ENCODE measurements around the gene TSPAN13.

Gene TSPAN13

DNA sequence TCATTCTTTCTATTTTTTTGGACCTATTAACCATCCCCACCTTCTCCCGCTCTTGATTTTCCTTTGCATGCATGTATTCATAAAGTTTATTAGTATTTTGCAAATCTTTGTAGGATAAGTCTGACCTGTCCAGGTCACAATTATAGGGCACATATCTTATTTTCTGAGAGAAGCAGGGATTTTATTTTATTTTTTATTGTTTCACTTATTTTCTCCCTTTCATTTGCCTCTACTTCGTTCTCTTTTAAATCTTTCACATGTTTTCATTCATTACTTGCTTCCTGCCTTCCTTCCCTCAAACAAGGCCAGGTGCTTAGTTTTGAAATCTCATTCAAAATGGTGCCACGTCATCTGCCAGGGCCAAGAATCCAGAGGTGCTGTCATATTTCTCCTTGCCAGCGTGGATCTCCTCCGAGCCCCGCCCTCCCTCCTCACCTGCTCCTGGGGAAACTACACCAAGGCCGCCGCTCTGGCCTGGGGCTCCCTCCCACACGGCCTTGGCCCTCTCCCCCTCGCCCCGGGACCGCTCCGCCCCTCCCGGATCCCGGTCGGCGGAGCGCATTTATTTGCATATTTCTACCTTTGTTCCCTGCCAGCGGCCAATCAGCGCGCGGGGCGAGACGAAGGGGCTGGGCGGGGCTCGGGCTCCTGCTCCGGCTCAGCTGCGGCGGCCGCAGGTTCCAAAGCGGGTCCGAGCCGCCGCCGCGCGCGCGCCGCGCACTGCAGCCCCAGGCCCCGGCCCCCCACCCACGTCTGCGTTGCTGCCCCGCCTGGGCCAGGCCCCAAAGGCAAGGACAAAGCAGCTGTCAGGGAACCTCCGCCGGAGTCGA, at the start of gene TSPAN13:
TSPAN13 (plus strand) TSS at position 654 of the 830 bp plus-strand sequence. CDS start 213 bp downstream, outside the sequence.
- peak; percentile 89 to 92 for ATAC-seq (replicated peaks)
- H3K27ac Mint-ChIP-seq = peak within 1 kb of the TSS; percentile 93
- peak within 1 kb of the TSS; percentile 92 to 98 for H3K4me3 Mint-ChIP-seq
- no peaks in the 10 kb centered on the region for H3K27me3 Mint-ChIP-seq
- peaks cover 26 to 33% of the 10 kb centered on the region in 2 donors for H3K4me1 Mint-ChIP-seq
- DNase-seq = peak; percentile 81
- peaks cover 0 to 4% of the 10 kb centered on the region in 2 donors for H3K36me3 Mint-ChIP-seq
- H3K9me3 Mint-ChIP-seq = no peaks in the 10 kb centered on the region

DNA sequence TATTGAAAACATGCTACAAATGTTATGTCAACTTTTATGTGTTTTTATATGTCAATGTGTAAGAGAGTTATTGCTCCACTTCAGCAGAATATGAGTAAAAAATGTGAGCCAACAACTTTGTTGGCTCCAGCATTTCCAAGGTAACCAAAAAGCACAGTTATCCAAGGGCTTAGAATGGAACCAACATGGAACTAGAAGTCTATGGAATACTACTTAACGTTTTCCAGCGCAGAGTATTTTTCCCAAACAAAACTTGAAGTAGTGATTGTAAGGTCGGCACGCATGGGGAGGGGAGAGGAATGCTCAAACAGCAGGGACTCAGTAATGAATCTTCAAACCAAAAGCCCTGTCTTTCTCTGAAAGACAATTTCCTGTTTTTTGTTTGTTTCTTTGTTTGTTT, 45.0 kb upstream of the TSPAN13 start:
- Mint-ChIP-seq H3K9me3 (no peaks in the 10 kb centered on the region), H3K27me3 (no peaks in the 10 kb centered on the region), H3K4me1 (peaks cover 0 to 6% of the 10 kb centered on the region in 2 donors), H3K27ac (no peak overlapping the region), H3K4me3 (no peak overlapping the region), H3K36me3 (peaks cover 28 to 52% of the 10 kb centered on the region in 2 donors)
- no peak for ATAC-seq (replicated peaks)
- DNase-seq = no peak

DNA sequence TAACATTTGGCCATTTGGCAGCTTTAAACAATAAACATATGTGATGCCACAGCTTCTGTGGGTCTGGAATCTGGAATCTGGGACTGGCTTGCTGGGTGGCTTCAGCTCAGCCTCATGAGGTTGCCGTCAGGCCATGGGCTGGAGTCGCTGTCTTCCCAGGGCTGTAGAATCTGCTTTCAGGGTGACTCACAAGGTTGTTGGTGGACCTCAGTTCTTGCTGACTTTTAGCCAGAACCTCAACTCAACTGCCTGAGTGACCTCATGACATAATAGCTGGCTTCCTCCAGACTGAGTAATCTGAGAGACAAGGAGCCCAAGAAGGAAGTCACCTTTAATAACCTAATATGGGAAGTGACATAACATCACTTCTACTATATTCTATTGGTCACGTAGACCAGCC, 44.6 kb upstream of the TSPAN13 start:
- DNase-seq (no peak), ATAC-seq (replicated peaks) (peak; percentile 10 to 41)
- Mint-ChIP-seq H3K36me3 (peaks cover 26 to 48% of the 10 kb centered on the region in 2 donors), H3K27me3 (no peaks in the 10 kb centered on the region), H3K4me3 (no peak overlapping the region), H3K27ac (no peak overlapping the region), H3K9me3 (no peaks in the 10 kb centered on the region), H3K4me1 (peaks cover 0 to 6% of the 10 kb centered on the region in 2 donors)

DNA sequence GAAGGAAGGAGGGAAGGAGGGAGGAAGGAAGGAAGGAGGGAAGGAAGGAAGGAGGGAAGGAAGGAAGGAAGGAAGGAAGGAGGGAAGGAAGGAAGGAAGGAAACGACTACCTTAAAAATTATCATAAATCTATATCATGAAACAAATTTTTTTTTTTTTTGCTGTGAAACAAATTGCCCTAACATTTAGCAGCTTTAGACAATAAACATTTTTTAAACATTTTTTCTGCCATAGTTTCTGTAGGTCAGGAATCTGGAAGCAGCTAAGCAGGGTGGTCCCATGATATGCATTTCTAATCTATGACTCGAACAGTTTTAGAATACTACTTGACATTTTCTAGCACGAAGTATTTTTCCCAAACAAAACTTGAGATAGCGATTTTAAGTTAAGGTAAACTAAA, 42.9 kb upstream of the TSPAN13 start:
- peaks cover 22 to 40% of the 10 kb centered on the region in 2 donors for H3K36me3 Mint-ChIP-seq
- H3K4me3 Mint-ChIP-seq = no peak overlapping the region
- no peak overlapping the region for H3K27ac Mint-ChIP-seq
- no peaks in the 10 kb centered on the region for H3K27me3 Mint-ChIP-seq
- DNase-seq (no peak), ATAC-seq (replicated peaks) (no peak)
- H3K9me3 Mint-ChIP-seq = no peaks in the 10 kb centered on the region
- peaks cover 0 to 6% of the 10 kb centered on the region in 2 donors for H3K4me1 Mint-ChIP-seq

DNA sequence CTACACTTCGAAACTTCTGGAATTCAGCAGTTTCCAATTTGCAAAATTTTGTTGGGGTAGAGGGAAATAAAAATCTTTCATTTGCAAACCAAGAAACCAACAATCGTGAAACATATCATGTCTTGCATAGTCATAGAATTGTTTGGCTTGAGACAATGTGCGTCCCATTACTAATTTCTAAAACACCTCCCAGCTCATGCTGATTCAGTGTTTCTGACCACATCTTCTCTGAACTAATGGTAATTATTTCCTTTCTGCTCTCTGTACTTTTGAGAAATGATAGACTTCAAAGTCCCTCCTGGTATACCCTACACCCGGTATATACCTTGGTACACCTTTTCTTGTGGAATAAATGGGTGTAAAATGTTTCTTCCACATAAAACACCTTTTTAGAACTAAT, 41.8 kb upstream of the TSPAN13 start:
- H3K36me3 Mint-ChIP-seq = peaks cover 13 to 37% of the 10 kb centered on the region in 2 donors
- DNase-seq = no peak
- H3K9me3 Mint-ChIP-seq = no peaks in the 10 kb centered on the region
- no peak overlapping the region for H3K27ac Mint-ChIP-seq
- H3K4me1 Mint-ChIP-seq = peaks cover 0 to 6% of the 10 kb centered on the region in 2 donors
- H3K27me3 Mint-ChIP-seq = no peaks in the 10 kb centered on the region
- no peak overlapping the region for H3K4me3 Mint-ChIP-seq
- ATAC-seq (replicated peaks) = peak in 1 of 2 donors; percentile 46

DNA sequence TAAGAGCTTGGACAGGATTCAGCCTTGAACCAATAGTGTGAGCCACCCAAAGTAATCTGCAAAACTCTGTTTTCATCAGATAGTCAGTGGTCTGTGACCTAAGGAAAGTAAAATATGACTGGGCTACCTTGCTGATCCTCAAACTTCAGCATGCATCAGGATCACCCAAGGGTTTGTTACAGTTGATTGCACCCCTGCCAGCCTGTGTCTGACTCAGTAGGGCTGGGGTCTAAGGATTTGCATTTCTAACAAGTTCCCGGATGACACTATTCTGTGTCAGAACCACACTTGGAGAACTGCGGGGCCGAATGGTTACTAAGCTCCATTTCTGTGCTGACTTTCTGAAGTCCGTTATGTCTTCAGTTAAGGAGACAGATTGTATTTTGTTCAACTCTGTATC, 40.6 kb upstream of the TSPAN13 start:
- peaks cover 11 to 37% of the 10 kb centered on the region in 2 donors for H3K36me3 Mint-ChIP-seq
- peak; percentile 33 to 78 for ATAC-seq (replicated peaks)
- H3K27me3 Mint-ChIP-seq = no peaks in the 10 kb centered on the region
- no peak overlapping the region for H3K4me3 Mint-ChIP-seq
- DNase-seq = no peak
- H3K27ac Mint-ChIP-seq = no peak overlapping the region
- peaks cover 0 to 6% of the 10 kb centered on the region in 2 donors for H3K4me1 Mint-ChIP-seq
- H3K9me3 Mint-ChIP-seq = no peaks in the 10 kb centered on the region

DNA sequence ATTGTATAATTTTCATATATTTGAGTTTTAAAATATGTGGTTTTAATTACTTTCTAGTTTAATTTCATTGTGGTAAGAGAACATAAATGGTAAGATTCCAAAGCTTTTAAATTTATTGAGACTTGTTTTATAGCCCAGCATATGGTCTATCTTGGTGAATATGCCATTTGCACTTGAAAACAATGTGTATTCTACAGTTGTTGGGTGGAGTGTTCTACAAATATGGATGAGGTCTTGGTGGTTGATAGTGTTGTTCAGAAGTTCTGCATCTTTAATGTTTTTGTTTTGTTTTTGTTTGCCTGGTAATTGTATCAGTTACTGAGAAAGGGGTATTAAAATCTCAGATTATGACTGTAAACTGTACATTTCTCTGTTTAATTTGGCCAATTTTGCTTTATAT, 37.6 kb upstream of the TSPAN13 start:
- peaks cover 0 to 4% of the 10 kb centered on the region in 2 donors for H3K4me1 Mint-ChIP-seq
- H3K27ac Mint-ChIP-seq = no peak overlapping the region
- no peaks in the 10 kb centered on the region for H3K27me3 Mint-ChIP-seq
- no peak overlapping the region for H3K4me3 Mint-ChIP-seq
- H3K9me3 Mint-ChIP-seq = no peaks in the 10 kb centered on the region
- H3K36me3 Mint-ChIP-seq = peaks cover 2 to 28% of the 10 kb centered on the region in 2 donors
- DNase-seq (no peak), ATAC-seq (replicated peaks) (no peak)

DNA sequence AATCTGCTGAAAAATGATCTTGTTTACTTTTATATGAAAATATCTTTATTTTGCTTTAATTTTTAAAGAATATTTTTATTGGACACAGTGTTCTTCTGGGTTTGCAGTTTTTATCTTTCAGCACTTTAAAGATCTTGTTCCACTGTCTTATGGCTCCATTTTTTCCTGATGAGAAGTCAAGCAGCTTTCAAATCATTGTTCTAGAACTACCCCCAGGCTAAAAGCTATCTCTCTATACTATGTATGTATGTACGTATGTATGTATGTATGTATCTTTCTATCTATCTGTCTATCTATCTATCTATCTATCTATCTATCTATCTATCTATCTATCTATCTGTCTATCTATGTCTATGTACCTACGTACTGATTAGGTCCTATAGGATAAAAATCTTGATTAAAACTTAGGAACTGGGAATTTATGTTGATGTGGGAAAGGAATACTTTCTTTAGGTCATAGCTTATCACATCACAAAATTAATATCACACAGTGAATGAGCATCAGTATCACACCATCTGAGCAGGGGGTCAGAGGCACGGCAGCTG, 35.4 kb upstream of the TSPAN13 start:
- no peak overlapping the region for H3K4me3 Mint-ChIP-seq
- ATAC-seq (replicated peaks) (no peak), DNase-seq (no peak)
- peaks cover 2 to 23% of the 10 kb centered on the region in 2 donors for H3K36me3 Mint-ChIP-seq
- H3K9me3 Mint-ChIP-seq = no peaks in the 10 kb centered on the region
- no peaks in the 10 kb centered on the region for H3K4me1 Mint-ChIP-seq
- H3K27me3 Mint-ChIP-seq = no peaks in the 10 kb centered on the region
- no peak overlapping the region for H3K27ac Mint-ChIP-seq

DNA sequence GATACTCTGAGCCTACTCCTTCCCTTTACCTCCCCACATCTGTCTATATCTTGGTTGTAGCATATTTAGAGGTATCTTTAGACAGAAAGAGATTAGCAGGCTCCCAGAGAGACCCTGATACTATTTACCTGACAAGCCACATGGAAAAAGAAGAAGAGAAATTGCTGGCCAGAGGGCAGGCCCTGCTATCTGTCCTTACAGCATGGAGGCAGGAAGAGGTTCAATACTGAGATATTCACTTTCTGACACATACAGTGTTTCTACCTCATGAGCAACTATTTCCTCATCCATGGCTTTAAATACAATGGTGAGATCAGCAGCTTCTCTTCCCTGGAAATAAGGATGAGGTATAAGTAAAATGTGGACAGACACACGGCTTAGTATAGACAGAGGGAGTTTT, 33.9 kb upstream of the TSPAN13 start:
- H3K27me3 Mint-ChIP-seq = no peaks in the 10 kb centered on the region
- no peaks in the 10 kb centered on the region for H3K9me3 Mint-ChIP-seq
- DNase-seq = no peak
- no peaks in the 10 kb centered on the region for H3K4me1 Mint-ChIP-seq
- ATAC-seq (replicated peaks) = no peak
- no peak overlapping the region for H3K4me3 Mint-ChIP-seq
- H3K27ac Mint-ChIP-seq = no peak overlapping the region
- peaks cover 2 to 23% of the 10 kb centered on the region in 2 donors for H3K36me3 Mint-ChIP-seq

DNA sequence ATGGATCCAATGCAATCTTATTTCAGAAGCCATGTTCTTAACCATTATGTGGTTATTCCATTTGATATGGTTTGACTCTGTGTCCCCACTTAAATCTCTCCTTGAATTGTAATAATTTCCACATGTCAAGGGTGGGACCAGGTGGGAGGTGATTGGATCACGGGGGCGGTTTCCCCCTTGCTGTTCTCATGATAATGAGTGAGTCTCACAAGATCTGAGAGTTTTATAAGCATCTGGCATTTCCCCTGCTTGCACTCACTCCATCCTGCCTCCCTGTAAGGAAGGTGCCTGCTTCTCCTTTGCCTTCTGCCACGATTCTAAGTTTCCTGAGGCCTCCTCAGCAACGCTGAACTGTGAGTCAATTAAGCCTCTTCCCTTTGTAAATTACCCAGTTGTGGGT, 32.0 kb upstream of the TSPAN13 start:
- no peak for ATAC-seq (replicated peaks)
- no peak overlapping the region for H3K27ac Mint-ChIP-seq
- no peaks in the 10 kb centered on the region for H3K9me3 Mint-ChIP-seq

DNA sequence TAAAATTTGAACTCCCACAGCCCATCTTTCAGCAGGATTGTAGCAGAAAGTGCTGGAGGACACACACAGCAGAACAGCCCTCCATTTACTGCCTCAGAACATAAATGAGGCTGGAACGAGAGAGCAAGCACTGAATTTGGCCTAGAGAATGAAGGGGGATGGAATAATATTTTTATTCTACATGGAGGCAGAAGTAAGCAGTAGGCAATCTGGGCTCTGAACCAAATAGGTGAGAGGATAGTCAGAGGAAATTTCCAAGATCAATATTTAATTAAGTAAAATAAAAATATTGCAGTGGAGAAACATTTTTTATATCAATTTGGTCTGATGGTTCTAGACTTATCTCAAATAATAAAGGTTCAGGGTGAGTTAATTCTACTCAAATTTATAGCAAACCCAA, 29.2 kb upstream of the TSPAN13 start:
- H3K4me3 Mint-ChIP-seq = no peak overlapping the region
- peaks cover 3 to 18% of the 10 kb centered on the region in 2 donors for H3K36me3 Mint-ChIP-seq
- H3K4me1 Mint-ChIP-seq = no peaks in the 10 kb centered on the region
- no peaks in the 10 kb centered on the region for H3K27me3 Mint-ChIP-seq
- no peaks in the 10 kb centered on the region for H3K9me3 Mint-ChIP-seq
- ATAC-seq (replicated peaks) (no peak), DNase-seq (no peak)
- H3K27ac Mint-ChIP-seq = no peak overlapping the region

More for the DNA sequence above, 32.0 kb upstream of the TSPAN13 start:
- Mint-ChIP-seq H3K27me3 (no peaks in the 10 kb centered on the region), H3K4me3 (no peak overlapping the region), H3K36me3 (peaks cover 3 to 15% of the 10 kb centered on the region in 2 donors), H3K4me1 (no peaks in the 10 kb centered on the region)
- no peak for DNase-seq

DNA sequence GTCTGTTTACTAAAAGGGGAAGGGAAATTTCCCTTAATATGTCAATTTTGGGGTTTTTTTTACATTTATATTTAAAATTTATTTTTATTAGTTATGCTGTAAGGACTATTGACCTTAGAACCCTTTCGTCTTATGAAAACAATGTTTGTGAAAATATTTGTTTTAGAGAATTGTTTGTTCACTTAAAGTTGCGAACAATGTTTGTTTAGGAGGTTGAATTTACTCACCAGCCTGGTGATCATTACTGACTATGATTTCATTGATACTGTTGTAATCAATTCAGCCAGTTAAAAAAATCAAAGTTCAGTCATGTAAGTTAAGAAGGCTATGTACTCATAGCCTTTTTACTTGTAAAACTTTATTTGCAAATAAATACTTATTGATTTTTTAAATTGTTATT, 27.4 kb upstream of the TSPAN13 start:
- no peak overlapping the region for H3K4me3 Mint-ChIP-seq
- ATAC-seq (replicated peaks) = no peak
- no peak for DNase-seq
- H3K27ac Mint-ChIP-seq = no peak overlapping the region
- H3K27me3 Mint-ChIP-seq = no peaks in the 10 kb centered on the region
- H3K9me3 Mint-ChIP-seq = no peaks in the 10 kb centered on the region
- H3K4me1 Mint-ChIP-seq = peaks cover 0 to 2% of the 10 kb centered on the region in 2 donors
- peaks cover 3 to 15% of the 10 kb centered on the region in 2 donors for H3K36me3 Mint-ChIP-seq

DNA sequence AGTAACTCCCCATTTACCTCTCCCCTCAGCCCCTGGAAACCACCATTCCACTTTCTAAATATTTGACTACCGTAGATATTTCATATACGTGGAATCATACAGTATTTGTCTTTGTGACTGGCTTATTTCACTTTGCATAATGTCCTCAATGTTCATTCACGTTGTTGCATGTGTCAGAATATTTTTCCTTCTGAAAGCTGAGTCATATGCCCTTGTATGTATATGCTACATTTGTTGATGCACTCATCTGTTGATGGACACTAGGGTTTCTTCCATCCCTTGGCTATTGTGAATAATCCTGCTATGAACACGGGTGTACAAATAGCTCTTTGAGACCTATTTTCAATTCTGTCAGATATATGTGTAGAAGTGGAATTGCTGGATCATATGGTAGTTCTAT, 25.8 kb upstream of the TSPAN13 start:
- H3K4me3 Mint-ChIP-seq = no peak overlapping the region
- DNase-seq = no peak
- H3K27ac Mint-ChIP-seq = no peak overlapping the region
- no peaks in the 10 kb centered on the region for H3K9me3 Mint-ChIP-seq
- peaks cover 0 to 4% of the 10 kb centered on the region in 2 donors for H3K4me1 Mint-ChIP-seq
- H3K27me3 Mint-ChIP-seq = no peaks in the 10 kb centered on the region
- H3K36me3 Mint-ChIP-seq = peaks cover 3 to 10% of the 10 kb centered on the region in 2 donors
- no peak for ATAC-seq (replicated peaks)

DNA sequence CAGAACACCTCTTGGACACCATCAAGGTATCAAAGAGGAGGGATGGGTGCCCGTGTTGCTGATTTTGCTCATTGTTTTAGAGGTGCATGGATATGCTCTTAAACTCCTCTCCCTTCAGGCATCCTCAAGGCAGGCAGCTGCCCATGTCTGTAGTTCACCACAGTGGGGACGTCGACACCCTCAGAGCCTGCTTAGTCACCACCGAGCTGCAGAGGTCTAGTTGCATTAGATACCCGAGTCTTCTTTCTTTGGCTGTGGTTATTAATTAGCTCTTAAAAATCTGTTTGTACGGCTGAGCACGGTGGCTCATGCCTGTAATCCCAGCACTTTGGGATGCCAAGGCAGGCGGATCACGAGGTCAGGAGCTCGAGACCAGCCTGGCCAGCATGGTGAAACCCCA, 24.7 kb upstream of the TSPAN13 start:
- no peak for DNase-seq
- H3K27ac Mint-ChIP-seq = no peak overlapping the region
- no peak overlapping the region for H3K4me3 Mint-ChIP-seq
- H3K27me3 Mint-ChIP-seq = no peaks in the 10 kb centered on the region
- peaks cover 3 to 10% of the 10 kb centered on the region in 2 donors for H3K36me3 Mint-ChIP-seq
- ATAC-seq (replicated peaks) = no peak
- peaks cover 0 to 4% of the 10 kb centered on the region in 2 donors for H3K4me1 Mint-ChIP-seq
- H3K9me3 Mint-ChIP-seq = no peaks in the 10 kb centered on the region

DNA sequence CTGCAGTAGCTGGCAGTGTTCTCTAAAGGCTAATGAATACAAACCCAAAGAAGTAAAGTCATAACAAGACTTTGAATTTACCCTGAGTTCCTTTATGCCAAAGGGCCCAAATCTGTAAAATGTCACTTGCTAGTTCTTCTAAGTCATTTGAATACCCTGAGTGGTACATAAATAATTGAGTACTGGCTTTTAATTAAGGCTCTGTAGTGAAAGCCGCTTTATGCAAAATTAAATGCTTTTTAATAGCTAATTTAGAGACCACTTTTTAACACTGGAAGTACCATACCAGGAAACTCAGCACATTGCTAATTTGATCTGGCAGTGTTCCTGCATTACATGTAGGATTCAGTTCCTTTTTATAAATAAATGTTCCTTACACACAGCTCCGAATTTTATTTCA, 24.0 kb upstream of the TSPAN13 start:
- Mint-ChIP-seq H3K27ac (no peak overlapping the region), H3K36me3 (peaks cover 3 to 10% of the 10 kb centered on the region in 2 donors), H3K9me3 (no peaks in the 10 kb centered on the region), H3K4me3 (no peak overlapping the region), H3K27me3 (no peaks in the 10 kb centered on the region), H3K4me1 (peaks cover 0 to 4% of the 10 kb centered on the region in 2 donors)
- DNase-seq (no peak), ATAC-seq (replicated peaks) (no peak)
